AML-193 (cell line): Measurements from ENCODE around the gene TAF1B.

Experiments
- DNase-seq, 2 experiments: peaks; one replicate each; lab custom pipeline; 2025; lab: John Stamatoyannopoulos, UW

TAF1B gene

DNA sequence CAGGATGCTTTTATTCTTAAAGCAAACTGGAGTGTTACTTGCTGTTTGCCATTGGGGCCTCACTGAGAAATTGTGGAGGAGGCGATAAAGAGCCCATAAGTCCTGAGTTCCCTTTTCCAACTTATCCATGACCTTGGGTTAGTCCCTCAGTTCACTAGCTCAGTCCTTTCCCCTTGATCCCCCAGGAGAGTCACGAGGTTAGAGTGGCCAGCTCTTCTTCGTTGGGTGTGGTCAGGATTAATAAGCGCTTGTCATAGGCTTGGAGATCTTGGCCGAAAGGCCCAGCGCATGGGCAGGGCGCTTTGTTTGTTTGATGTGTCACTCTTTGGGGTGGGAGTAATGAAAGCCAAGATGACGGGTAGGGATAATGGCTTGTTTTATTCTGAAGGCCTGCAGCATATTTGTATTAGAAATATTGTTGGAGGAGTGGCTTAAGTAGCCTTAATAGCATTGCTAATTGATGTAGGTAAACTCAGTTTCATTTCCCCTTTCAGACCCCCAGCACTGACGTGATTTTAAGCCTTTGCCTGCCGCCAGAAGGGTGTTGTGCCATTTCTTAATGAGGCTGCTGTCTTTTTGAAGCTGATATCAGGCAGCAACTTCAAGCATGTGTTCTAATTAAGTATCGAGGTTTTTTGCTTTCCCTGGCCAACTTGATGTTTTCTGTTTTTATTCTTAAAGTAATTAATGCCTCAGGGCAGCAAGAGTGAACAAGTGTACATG lies 123.9 kb downstream of the TAF1B start:
- DNase-seq = no peak

DNA sequence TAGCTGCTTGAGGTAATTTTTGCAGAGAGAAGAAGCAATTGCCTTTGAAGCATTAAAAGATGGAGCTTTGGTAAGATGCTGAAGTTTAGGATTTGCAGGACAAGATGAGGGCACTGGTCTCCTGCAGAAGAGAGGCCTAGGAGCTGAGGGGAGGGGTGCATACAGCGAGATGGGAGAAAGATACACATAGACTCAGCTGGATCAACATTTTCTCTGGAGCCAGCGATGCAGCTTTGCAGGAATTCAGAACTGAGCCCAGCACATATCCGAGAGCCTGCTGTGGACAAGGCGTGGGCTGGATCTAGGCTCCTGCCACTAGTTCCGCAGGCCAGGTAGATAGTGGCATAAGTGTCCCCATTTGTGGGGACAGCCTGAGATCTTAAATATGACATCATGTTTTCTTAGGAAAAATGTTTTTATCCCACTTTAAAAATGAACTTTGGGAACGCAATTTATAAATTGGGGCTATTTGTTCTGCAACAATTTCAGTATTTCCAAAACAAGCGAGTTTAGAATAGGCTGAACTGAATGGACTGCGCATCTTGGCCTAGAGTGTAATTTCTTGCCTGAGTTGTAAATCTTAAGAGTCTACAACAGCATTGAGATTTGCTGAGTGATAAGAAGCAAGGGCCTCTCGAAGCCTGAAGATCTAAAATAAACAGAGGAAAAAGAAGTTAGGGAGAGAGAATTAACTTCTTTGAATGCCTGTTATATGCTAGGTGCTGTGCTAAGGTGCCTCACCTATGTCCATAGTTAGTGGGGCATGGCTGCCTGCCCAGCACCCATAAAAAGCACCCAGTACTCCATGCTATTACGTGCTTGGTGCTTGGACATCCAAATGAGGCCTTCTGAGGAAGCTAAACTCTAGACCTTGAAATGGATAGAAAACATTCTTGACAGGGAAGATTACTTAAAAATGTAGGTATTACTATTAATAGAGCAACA lies 125.6 kb downstream of the TAF1B start:
- no peak for DNase-seq

DNA sequence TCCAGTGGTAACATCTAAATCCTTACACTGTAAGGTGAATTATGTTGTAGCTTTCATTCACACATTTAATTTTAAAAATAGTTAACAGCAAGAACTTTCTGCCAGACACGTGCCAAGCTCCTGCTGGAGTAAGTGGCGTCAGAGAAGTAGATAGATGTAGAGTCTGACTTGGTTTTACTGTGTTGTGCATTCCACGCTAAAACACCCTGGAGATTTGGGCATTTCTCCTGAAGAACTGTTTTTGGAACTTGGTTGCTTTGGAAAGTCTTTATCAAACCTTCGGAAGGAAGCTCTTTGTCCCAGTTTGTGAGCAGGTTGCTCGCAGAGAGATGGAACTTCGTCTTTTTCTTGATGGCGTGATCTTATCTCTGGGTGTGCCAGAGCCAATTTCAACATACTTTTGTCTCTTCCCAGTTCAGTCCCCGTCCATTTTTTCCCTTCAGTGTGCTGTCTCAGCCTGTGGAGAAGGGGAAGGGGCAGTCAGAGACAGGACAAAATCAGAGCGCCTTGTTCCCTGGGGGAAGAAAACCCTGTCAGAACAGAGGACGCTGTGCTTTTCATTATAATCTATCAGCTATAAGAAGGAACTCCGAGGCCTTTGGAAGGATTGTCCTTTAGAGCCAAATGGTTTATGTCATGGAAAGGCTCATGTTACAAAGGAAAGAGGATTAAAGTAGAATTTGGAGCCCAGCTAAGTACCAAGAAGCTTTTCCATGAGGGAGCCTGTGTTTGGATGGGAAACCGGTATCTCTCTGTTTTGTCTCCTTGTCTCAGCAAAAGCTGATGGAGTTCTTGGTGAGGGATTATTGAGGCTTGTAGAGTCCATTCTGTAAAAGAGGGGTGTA lies 127.1 kb downstream of the TAF1B start:
- no peak for DNase-seq

DNA sequence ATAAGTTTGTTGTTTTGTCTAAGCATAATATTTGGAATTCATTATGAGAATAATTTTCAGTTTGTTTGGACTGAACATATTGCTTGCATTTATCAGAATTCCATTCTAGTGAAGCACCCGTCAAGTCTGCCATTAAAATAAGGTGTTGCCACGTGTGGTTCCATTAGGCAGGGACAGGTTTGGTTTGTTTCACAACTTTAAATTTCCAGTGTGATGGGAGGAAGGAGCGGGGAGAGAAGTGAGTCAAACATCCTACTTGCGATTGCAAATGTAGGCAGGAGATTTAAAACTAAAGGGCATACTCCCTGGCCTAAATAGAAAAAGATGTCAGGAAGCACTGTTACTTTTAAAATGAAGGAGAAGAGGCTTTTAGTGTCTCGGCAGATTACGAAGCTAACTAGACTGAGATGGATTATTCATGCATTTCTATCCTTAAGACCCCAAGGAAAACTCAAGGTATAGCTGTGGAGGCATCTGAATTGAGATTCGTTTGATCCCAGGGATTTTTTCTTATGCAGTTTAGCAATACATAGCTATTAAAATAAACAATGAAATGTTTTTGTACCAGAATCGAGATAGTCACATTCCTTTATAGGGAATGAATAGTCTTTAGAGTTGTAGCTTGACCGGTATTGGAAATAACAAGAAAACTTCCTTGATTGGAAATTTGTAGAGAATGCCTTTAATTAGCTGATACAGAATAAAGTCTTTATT lies 128.0 kb downstream of the TAF1B start:
- no peak for DNase-seq

DNA sequence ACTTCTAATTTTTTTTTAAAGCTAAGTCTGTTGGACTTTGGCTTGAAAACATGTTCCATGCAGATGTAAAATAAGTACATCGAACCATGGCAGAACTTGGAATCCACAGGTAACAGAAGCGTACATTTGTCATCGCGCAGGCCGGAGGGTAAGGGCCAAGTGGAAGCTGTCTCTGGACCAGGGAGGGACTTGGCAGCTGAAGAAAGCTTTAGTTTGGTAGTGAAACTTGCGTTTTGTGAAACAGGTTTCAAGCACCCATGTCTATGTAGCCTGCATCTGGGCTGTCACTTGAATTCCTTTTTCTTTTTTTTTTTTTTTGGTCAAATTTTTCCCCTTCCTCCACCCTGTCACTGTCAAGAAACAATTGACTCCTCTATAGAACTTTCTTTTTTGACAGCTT lies 128.6 kb downstream of the TAF1B start:
- no peak for DNase-seq

DNA sequence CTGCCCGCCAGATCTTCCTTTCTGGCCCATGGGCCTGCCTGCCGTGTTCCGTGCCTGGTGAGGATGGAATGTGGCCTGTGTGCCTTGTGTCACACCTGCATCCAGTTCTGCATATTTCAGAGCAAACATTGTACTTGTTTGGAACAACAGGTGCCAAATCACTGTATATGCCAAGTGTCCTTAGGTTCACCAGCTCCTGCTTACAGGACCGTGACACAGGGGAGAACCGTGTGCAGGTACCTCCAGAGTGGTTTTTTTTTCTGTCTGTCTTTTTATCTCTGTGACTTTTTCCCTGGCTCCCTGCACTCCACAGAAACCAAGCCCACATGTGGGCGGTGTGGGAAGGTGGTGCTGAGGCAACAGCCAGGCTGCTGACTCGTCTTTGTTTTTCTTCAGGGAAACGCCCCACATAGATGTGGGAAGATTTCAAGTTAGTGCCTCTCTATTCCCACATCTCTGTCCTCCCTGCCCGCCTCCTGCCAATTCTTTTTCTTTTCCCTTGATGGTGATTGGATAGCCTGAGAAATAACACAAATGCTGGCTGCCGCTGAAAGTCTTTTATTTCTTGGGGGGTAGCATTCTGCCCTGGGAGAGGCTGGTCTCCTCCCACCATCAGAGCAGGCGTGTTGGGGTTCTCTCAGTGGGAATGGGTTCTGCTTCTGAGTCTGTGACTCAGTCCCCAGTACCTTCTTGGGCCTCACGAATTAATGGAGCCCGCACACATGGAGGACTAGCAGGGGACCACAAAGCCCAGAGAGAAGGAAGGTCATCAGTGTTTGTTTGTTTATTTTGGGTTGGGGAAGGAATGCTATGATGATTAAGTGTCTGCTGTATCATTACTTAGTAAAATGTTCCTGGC lies 129.6 kb downstream of the TAF1B start:
- DNase-seq = no peak

DNA sequence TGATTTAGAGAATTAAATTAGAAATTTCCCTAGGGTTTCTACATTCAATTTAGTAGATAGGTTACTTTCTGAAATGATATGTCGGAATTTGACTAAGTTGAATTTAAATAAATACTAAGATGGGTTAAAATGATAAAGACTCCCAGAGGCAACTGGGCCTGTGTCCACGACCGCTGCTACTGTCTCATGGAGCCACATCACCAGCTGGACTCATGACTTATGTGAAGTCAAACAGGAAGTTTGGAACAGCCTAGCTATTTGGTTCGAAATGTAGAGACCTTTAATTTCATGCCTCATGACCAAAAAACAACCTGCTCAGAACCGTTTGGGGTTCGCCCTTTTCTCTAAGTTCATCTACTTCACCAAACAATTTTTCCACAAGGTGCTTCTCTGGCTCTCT lies 130.4 kb downstream of the TAF1B start:
- no peak for DNase-seq

DNA sequence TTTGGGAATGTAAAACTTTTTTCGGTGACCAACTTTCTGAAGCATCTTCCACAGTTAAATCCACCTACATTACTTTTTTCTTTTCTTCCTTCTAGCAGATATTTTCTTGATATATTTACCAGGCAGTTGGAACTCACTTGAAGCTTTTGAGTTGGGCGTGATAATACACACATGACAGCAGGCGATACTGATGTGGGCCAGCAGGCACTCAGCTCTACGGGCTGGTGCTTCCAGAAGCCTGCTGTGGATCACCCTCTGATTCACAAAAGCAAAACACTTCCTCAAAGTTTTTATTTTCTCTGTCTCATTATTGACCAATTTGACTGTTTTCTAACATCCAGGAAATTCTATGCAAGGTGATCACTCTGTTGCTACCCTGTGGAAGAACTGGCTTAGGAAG lies 131.1 kb downstream of the TAF1B start:
- no peak for DNase-seq

DNA sequence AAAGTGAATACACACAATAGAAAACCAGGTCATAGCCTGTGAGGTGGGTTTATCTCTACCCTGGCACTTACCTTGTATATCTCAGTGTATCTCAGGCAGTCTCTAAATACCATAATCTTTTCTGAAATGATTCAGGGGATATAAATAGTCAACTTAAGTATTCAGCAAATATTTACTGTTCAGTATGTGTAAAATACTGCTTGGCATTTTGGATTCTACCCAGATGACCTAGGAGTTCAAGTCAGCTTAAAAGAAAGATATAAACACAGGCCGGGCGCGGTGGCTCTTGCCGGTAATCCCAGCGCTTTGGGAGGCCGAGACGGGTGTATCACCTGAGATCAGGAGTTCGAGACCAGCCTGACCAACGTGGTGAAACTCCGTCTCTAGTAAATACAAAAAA lies 132.1 kb downstream of the TAF1B start:
- no peak for DNase-seq

DNA sequence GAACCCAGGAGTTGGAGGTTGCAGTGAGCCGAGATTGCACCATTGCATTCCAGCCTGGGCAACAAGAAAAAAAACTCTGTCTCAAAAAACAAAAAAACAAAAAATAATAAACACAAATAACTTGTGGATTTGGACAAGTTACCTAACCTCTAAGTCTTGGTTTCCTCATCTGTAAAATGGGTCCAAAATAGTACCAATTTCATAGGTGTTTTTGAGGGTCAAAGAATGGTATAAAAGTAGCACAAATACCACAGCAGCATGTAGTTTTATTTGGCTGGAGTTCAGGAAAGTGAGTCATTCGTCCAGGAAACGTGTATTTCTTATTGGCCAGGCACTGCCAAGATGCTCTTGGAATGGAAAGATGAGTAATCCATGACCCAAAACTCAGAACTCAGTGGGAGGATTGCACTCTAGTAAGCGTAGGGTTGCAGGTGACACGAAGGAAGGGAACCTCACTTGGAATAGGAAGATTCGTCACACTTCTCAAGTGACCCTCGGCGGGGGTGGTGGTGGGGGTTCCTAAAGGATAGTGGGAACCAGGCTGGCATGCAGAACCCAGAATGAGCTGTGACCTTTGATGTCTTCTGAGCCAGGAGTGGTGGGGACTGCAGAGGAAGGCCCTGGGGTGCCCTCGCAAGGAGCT lies 132.7 kb downstream of the TAF1B start:
- DNase-seq = no peak

DNA sequence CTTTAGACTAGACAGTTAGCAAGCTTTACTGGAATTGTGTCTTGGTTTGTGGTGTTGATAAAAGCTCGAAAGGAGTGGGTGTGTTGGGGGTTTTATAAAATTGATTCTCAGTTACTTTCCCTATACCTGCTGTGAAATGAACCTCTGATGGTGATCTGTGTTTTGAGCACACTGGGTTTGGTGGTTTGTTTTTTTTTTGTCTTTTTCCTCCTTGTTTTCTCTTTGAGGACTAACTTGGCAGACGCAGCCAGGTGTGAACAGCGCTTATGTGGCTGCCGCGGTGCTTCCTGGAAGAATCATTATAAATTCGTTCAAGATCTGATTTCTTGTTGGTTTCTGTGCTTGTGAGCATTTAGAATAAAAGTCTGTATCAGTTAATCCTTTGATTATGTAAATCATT lies 136.7 kb downstream of the TAF1B start:
- DNase-seq = no peak

DNA sequence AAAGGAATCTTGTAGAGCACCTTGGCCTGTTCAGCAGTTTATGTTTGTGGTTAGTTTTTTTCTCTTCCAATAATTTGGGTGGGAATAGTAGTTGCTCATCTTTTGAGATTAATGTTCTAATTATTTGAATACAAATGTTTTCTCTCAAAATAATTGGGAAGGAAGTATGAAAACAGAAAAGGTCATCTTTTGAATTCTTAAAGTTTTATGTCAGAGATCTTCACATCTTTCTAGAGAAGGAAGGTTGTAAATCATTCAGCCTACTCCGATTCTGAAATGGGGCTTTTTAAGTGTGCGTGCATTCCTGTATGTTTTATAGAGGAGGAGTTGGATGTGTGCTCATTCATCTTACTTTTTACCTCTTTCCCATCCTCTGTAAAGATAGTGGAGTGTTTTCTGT lies 137.2 kb downstream of the TAF1B start:
- no peak for DNase-seq

DNA sequence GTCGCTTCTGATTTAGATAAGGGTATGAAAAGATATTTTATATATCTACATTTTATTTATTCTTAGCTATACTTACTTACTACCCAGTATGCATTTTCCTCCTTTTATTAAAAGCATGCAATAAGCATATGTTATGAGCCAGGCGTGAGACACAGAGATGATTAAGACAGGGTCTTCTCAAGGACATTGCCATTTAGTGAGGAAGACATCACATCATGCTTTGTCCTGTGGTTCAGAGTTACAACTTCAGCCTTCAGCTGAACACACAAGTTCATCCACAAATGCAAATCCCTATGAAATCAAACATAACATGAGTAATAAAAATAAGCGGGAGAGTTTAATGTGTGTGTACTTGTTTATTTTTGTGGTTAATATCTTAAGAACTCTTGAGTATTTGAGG lies 138.4 kb downstream of the TAF1B start:
- DNase-seq = no peak

DNA sequence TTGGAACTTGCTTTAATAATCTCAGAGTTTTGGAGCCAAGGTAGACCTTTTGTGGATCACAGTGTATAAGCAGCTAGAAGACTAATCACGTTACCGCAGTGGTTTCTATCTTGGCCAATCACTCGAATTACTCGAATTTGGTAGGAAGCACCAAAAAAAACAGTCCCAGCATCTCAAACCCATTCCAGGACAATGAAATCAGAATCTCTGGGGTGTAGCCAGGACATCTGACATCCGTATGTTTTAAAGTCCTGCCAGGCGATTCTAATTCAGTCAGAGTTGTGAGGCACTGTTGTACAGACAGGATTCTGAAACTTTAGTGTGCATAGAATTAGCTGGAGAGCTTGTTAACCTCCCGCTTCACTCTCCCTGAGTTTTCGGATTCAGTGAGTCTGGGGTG lies 139.0 kb downstream of the TAF1B start:
- no peak for DNase-seq

DNA sequence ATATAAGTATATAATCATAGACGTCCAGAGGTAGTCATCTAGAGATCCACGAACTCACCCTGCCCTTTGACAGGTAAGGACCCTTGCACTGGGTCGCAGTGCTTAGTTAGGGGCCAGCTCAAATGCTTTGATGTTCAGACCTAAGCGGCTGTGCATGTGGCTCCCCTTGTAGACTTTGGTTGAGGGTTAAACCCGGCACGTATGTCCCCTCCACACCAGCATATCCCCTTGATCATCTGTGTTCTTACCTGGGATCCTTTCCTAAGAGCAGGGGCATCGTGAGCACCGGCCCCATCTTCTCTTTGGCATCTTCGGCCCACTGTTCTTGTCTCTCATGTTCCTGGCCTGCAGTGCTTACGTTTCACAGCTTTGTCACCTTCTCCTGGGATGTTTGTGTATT lies 139.6 kb downstream of the TAF1B start:
- no peak for DNase-seq

DNA sequence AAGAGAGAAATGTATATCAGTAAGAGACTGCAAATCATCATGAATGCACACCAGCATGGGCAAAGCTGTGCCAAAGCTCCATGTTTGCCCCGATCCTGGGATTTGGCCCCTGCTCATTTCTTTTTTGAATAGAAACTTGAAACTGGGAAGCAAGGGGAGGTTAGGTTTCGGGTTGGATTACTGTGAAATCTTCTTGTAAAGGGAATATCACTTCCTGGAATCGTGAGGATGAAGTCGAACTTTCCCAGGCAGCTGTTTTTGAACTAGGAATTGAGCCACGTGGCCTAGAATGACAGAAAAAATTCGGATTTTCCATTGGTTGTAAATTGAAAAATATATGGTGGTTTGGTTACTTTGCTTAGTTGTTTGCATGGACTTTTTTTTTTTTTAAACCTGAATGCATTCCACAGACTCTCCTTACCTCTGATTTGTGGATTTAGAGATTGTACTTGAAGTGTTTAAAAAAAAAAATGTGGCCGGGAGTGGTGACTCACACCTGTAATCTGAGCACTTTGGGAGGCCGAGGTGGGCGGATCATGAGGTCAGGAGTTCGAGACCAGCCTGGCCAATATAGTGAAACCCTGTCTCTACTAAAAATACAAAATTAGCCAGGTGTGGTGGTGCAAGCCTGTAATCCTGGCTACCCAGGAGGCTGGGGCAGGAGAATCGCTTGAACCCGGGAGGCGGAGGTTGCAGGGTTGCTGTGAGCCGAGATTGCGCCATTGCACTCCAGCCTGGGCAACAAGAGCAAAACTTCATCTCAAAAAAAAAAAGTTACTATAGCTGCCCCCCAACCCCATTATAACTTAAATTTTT lies 140.3 kb downstream of the TAF1B start:
- no peak for DNase-seq
